T-helper 22 cell (primary cell): Measurements from ENCODE around the gene BICD1.

Source experiments
- DNase-seq: peaks from one replicate; pipeline ENCODE4 v3.0.0-alpha.2; 2020; ENCODE audit warnings: low read depth

Gene BICD1

GRCh38 chr12:32104572-32105355 lies 1.9 kb upstream of the BICD1 start:
- DNase-seq, result no peak

DNA sequence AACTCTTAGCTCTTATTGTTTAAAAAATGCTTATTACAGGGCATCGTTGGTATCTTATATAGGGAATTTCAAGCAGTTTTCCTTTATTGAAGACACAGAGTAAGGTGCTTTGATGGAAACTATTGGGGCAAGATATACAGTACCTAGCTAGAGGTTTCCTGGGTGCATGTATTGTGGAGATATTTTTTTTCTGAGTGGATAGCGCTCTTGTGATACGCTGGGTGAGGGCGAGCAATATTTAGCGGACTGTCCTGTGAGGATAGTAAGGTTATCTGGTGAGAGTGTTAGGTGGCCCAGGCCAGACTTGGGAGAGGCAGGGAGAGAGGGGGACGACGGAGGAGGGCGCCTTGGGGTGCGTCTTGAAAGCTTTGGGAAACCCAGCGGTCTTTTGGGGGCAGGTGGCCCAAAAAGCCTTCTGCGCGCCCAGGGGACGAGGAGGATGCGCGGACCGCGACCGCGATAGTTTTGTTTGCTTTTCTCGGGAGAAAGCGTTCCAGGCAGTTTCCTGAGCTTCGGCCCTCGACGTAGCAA lies 596 bp upstream of the BICD1 start:
- no peak for DNase-seq

DNA sequence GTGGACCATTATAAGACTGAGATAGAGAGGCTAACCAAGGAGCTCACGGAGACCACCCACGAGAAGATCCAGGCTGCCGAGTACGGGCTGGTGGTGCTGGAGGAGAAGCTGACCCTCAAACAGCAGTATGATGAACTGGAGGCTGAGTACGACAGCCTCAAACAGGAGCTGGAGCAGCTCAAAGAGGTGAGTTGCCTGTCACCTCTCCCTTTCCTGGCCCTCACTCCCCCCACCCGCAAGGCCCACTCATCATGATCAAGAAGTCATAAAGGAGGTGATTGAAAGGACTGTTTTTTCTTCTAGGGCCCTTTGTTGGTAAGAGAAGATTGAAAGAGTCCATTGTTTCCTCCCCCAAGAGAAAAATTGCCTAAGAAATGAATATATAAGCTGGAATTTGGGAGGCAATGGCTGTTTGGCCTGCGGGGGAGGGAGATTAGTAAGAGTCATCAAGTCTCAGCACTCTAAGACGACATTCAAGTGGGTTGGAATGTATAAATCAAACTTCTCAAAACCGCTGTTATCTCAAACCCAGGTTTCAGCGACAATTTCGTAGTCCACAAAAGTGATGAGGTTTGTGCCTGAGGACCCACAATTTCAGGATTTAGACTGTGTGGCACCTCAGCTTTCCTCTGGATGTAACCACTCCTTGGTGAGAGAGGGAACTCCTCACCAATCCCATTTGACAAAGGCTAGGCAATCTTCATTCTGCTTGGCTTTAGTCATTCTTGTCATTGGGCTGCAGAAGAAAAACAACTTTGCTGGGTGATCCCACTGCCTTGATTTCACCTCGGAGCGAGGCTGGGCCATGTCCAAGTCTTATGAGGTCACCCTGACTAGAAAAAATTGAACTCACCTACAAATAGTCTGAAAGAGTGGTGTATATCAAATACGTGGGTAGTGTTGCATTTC lies 966 bp downstream of the BICD1 start:
- DNase-seq, result no peak

DNA sequence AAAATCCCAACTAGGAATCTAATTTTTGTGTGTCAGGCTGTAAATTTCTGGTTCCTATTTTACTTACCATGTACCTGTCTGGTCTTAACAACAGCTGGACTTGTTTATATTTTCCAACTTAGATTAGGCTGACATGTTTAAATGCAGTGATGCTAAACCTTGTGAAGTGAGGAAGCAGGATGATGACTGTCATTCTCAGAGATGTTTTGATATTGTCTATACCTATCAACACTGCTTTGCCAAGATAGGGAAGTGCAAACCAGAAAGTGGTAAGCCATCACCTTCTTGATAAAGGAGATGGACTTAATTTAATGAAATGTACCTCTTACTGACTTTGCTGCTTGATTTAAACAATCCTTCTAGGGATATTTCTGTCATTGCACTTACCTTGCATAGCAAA lies 2.1 kb downstream of the BICD1 start:
- DNase-seq, result no peak

GRCh38 chr12:32110417-32110816 lies 3.8 kb downstream of the BICD1 start:
- no peak for DNase-seq

DNA sequence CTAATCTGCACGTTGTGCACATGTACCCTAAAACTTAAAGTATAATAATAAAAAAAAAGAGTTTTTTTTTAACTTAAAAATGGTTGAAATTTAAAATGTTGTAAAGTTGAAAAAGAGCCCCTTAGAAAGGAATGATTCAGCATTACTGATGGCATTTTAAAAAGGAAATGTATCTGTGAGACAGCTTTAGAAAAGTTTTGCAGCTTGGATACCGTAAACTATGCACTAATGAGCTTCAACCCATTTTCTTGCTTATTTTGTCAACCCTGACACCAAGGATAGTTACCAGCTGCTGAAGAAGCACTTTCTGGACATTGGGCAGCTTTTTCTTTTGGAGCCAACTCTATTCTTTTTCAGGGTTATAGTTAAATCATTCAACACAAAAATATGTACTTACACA lies 4.3 kb downstream of the BICD1 start:
- no peak for DNase-seq

- DNase-seq, result no peak
Observed at GRCh38 chr12:32115404-32116104, 8.9 kb downstream of the BICD1 start.

GRCh38 chr12:32116897-32117296 lies 10.2 kb downstream of the BICD1 start:
- DNase-seq, result no peak

GRCh38 chr12:32117316-32117715 lies 10.7 kb downstream of the BICD1 start:
- DNase-seq, result no peak

- DNase-seq, result no peak
Observed at GRCh38 chr12:32118806-32119205, 12.2 kb downstream of the BICD1 start.

- no peak for DNase-seq
Observed at GRCh38 chr12:32120419-32120818, 13.8 kb downstream of the BICD1 start.

DNA sequence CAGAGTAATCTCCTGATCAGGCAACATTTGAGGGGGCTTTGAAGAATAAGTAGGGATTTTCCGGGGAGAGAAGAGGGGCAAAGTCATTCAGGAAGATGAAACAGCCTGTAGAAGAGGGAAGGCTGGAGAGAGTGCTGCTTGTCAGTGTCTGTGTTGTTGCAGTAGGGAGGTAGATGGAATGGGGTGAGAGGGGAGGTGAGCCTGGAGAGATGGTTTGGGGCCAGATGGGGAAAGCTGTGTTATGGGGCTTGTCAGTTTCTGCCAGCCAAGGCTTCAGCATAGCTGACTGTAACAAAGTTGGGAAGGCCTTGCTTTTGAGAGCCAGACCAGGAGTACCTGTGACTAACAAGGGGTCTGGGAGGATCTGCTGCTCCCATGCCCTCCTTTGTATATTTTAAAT lies 18.0 kb downstream of the BICD1 start:
- no peak for DNase-seq

- no peak for DNase-seq
Observed at GRCh38 chr12:32125455-32126084, 18.9 kb downstream of the BICD1 start.

DNA sequence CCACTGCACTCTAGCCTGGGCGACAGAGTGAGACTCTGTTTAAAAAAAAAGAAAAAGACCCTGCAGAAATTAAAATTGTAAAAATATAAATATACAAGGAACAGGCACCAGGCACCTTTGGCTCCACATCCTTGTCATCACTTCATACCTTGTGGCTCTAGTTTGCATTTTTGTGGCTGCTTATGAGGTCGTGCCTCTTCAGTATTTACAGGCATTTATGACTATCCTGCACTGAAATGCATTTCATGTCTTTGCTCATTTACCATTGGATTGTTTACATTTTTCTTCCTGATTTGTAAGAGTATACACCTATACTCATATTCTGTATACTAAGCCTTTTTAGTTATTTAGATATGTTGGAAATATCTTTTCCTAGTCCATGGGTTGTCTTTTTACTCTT lies 20.1 kb downstream of the BICD1 start:
- no peak for DNase-seq

GRCh38 chr12:32131666-32132065 lies 25.0 kb downstream of the BICD1 start:
- no peak for DNase-seq

- DNase-seq, result no peak
Observed at GRCh38 chr12:32134101-32134888, 27.6 kb downstream of the BICD1 start.

- no peak for DNase-seq
Observed at GRCh38 chr12:32135967-32136366, 29.3 kb downstream of the BICD1 start.

- no peak for DNase-seq
Observed at GRCh38 chr12:32136404-32136803, 29.8 kb downstream of the BICD1 start.

GRCh38 chr12:32139064-32139421 lies 32.4 kb downstream of the BICD1 start:
- no peak for DNase-seq

- DNase-seq, result no peak
Observed at GRCh38 chr12:32140877-32141276, 34.2 kb downstream of the BICD1 start.

- no peak for DNase-seq
Observed at GRCh38 chr12:32145096-32145495, 38.4 kb downstream of the BICD1 start.
